ENCODE results near the gene FAM111A. TPM values are rescaled to one million over a fixed set of nuclear protein-coding genes. Genes with fewer than 3 reads are reported as not detected.

Gene FAM111A
- total and polyA plus RNA-seq, 9 donors, result 18.3 to 32.2 (median 24.9) TPM

DNA sequence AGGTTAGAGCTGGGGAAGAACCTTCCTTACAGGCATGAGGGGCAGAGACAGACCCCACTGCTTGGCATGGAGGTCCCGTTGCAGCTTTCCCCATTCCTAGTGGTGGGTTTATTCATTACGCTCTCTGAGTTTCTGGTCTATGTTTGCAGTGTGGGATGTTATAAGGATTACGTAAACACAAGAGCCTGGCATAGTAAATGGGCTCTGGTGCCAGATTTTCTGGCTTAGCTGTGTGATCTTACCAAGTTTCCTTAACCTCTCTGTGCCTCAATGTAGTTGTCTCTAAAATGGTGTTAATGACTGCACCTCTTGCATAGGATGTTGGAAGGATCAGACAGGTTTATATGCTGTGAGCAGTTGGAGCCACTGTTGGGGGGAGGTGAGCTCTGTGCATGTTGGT lies 44.4 kb downstream of the FAM111A start:
- Histone ChIP-seq H3K27me3 (ENCODE audit: control insufficient read depth, insufficient read depth, low read length) (no peaks in the 10 kb centered on the region), H3K4me1 (ENCODE audit: control insufficient read depth, insufficient read depth, low read length) (peaks cover 54% of the 10 kb centered on the region), H3K36me3 (ENCODE audit: control insufficient read depth, insufficient read depth, low read length) (peaks cover 43% of the 10 kb centered on the region), H3K9me3 (replicated peaks; ENCODE audit: control insufficient read depth, low read depth, low read length) (no peaks in the 10 kb centered on the region), H3K27ac (ENCODE audit: low read length) (peak overlapping the region; percentile 78), H3K4me3 (ENCODE audit: low read length) (no peak overlapping the region)
- DNase-seq, result no peak
- 71% methylated on average over 1 of the region's 3 CpGs for WGBS (ENCODE audit: insufficient coverage)

DNA sequence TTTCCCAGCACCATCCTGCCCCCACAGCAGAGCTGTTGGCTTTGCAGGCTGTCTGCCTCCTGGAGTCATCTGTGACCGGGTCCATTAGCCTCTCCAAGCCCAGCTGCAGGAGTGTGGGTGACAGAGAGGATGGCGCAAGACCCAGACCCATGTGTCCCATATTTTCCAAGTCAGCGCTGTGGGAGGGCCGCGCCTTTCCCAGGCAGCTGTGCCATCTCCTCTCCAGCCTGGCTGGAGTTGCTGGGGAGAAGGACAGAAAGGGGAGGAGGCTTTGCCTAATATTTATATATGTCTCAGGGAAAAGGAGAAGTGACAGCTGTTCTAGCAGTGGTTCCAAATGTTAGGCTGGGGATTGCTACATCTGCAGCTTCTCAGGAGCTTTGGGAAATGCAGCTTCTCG lies 44.9 kb downstream of the FAM111A start:
- peak overlapping the region; percentile 78 for H3K27ac ChIP-seq (ENCODE audit: low read length)
- DNase-seq, result peak; percentile 86
- H3K4me1 ChIP-seq (ENCODE audit: control insufficient read depth, insufficient read depth, low read length), result peaks cover 54% of the 10 kb centered on the region

DNA sequence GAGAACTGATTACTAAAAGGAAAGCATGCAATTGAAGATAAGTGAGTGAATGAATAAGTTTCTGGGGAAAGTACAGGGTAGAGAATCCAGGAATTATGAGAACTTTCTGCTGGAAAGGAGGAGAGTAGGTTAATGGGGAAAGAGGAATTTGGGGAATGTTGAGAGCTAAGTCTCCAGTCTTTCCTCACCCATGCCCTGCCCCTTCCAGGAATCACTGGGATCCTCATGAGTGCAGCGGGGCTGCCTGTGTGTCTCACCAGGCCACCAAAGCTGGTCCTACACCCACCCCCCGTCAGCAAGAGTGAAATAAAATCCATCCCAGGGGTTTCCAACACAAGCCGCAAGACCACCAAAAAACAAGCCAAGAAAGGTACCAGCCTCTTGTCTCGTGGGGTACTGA lies 46.3 kb downstream of the FAM111A start:
- no peaks in the 10 kb centered on the region for H3K9me3 ChIP-seq (replicated peaks; ENCODE audit: control insufficient read depth, low read depth, low read length)
- H3K27me3 ChIP-seq (ENCODE audit: control insufficient read depth, insufficient read depth, low read length), result no peaks in the 10 kb centered on the region
- peaks cover 49% of the 10 kb centered on the region for H3K4me1 ChIP-seq (ENCODE audit: control insufficient read depth, insufficient read depth, low read length)

More for the DNA sequence above, 44.9 kb downstream of the FAM111A start:
- WGBS (ENCODE audit: insufficient coverage), result 49% methylated on average over 4 of the region's 6 CpGs
- H3K4me3 ChIP-seq (ENCODE audit: low read length), result no peak overlapping the region
- H3K36me3 ChIP-seq (ENCODE audit: control insufficient read depth, insufficient read depth, low read length), result peaks cover 43% of the 10 kb centered on the region
- no peaks in the 10 kb centered on the region for H3K27me3 ChIP-seq (ENCODE audit: control insufficient read depth, insufficient read depth, low read length)
- no peaks in the 10 kb centered on the region for H3K9me3 ChIP-seq (replicated peaks; ENCODE audit: control insufficient read depth, low read depth, low read length)

DNA sequence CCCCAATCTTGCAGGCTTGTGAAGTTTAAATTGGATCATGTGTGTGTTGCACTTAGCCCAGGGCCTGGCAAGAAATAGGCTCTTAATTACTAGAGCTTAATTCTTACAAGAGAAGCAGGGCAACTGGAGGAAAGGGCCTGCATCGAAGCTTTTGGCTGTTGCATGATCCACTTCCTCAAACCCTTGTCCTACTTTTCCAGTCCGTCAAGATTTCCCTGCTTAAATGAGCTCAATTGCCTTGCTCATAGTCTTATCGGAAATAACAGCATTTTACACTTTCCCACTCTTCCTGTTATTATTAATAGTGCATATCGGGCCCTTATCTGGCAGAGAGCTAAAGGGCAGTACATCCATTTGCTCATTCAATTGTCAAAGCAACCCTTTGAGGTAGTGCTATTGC lies 47.3 kb downstream of the FAM111A start:
- peaks cover 52% of the 10 kb centered on the region for H3K36me3 ChIP-seq (ENCODE audit: control insufficient read depth, insufficient read depth, low read length)
- H3K27ac ChIP-seq (ENCODE audit: low read length), result no peak overlapping the region
- peaks cover 41% of the 10 kb centered on the region for H3K4me1 ChIP-seq (ENCODE audit: control insufficient read depth, insufficient read depth, low read length)
- no peak for DNase-seq
- 56% methylated on average over 1 of the region's 4 CpGs for WGBS (ENCODE audit: insufficient coverage)
- H3K9me3 ChIP-seq (replicated peaks; ENCODE audit: control insufficient read depth, low read depth, low read length), result no peaks in the 10 kb centered on the region
- no peaks in the 10 kb centered on the region for H3K27me3 ChIP-seq (ENCODE audit: control insufficient read depth, insufficient read depth, low read length)
- H3K4me3 ChIP-seq (ENCODE audit: low read length), result no peak overlapping the region

More for the DNA sequence above, 46.3 kb downstream of the FAM111A start:
- DNase-seq, result no peak
- H3K27ac ChIP-seq (ENCODE audit: low read length), result no peak overlapping the region
- H3K4me3 ChIP-seq (ENCODE audit: low read length), result no peak overlapping the region
- WGBS (ENCODE audit: insufficient coverage), result 85% methylated on average over 4 of the region's 4 CpGs
- H3K36me3 ChIP-seq (ENCODE audit: control insufficient read depth, insufficient read depth, low read length), result peaks cover 48% of the 10 kb centered on the region

DNA sequence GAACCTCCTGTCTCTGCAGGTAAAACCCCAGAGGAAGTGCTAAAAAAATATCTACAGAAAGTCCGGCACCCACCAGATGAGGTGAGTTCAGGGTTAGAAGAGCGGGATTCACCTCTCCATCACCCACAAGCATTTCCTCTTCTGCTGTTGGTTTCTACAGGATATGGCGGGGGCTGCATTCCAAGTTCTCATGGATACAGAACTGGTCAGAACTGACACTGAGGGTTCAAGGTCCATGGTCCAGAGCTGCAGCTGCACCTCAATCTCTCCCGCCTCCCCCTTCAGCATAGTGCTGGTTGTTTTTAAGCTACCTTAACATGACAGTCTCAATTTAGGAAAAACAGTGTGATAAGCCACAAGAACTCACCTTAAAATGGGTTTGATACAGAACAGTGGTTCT lies 48.4 kb downstream of the FAM111A start:
- Histone ChIP-seq H3K27me3 (ENCODE audit: control insufficient read depth, insufficient read depth, low read length) (no peaks in the 10 kb centered on the region), H3K9me3 (replicated peaks; ENCODE audit: control insufficient read depth, low read depth, low read length) (no peaks in the 10 kb centered on the region), H3K4me1 (ENCODE audit: control insufficient read depth, insufficient read depth, low read length) (peaks cover 30% of the 10 kb centered on the region), H3K27ac (ENCODE audit: low read length) (no peak overlapping the region), H3K4me3 (ENCODE audit: low read length) (no peak overlapping the region), H3K36me3 (ENCODE audit: control insufficient read depth, insufficient read depth, low read length) (peaks cover 58% of the 10 kb centered on the region)
- no peak for DNase-seq
- WGBS (ENCODE audit: insufficient coverage), result no CpG with 5 or more reads among the region's 4 CpGs

DNA sequence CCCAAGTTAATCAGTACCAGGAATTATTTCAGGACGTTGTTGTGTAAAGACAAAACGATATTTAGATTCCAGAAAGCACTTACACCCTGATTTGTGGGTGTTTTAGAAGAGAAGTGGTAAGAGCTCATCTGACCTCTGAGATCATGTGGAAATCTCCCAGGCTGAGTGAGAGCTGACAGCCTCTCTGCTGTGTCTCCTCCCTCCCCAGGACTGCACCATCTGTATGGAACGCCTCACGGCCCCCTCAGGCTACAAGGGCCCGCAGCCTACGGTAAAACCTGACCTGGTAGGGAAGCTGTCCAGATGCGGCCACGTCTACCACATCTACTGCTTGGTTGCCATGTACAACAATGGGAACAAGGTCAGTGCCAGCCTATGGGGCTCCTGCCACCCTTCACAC lies 49.2 kb downstream of the FAM111A start:
- 83% methylated on average over 6 of the region's 8 CpGs for WGBS (ENCODE audit: insufficient coverage)
- peaks cover 66% of the 10 kb centered on the region for H3K36me3 ChIP-seq (ENCODE audit: control insufficient read depth, insufficient read depth, low read length)
- H3K27me3 ChIP-seq (ENCODE audit: control insufficient read depth, insufficient read depth, low read length), result no peaks in the 10 kb centered on the region
- peaks cover 22% of the 10 kb centered on the region for H3K4me1 ChIP-seq (ENCODE audit: control insufficient read depth, insufficient read depth, low read length)
- H3K27ac ChIP-seq (ENCODE audit: low read length), result no peak overlapping the region
- no peak overlapping the region for H3K4me3 ChIP-seq (ENCODE audit: low read length)
- no peak for DNase-seq
- no peaks in the 10 kb centered on the region for H3K9me3 ChIP-seq (replicated peaks; ENCODE audit: control insufficient read depth, low read depth, low read length)

DNA sequence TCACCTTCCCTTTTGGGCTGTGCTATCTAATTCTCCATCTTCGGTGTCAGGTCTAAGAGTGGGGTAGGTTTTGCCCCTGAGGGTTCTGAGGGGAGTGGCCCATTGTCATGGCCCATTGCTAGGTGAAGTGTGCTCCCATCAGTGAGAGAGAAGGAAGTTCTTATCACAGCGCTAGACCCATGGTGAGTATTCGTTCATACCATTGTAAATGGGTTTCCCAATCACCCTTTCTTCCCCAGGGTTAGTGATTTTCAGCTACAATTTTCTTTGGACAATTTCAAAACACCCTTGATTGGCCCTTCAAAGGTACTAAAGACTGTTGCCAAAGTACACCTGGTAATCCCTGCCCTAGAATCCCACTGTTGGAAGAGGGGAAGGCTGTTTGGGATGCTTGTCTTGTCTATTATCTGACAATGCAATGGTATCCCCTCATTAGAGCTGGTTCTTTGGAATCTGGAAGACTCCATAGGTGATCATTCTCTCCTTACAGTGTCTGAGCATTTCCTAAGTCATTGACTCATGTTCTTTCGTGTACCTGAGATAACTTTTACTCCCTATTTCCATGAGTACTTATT lies 49.9 kb downstream of the FAM111A start:
- Histone ChIP-seq H3K4me1 (ENCODE audit: control insufficient read depth, insufficient read depth, low read length) (peaks cover 17% of the 10 kb centered on the region), H3K4me3 (ENCODE audit: low read length) (no peak overlapping the region), H3K27me3 (ENCODE audit: control insufficient read depth, insufficient read depth, low read length) (no peaks in the 10 kb centered on the region), H3K36me3 (ENCODE audit: control insufficient read depth, insufficient read depth, low read length) (peaks cover 68% of the 10 kb centered on the region), H3K9me3 (replicated peaks; ENCODE audit: control insufficient read depth, low read depth, low read length) (no peaks in the 10 kb centered on the region), H3K27ac (ENCODE audit: low read length) (no peak overlapping the region)
- WGBS (ENCODE audit: insufficient coverage), result 100% methylated on average over 1 of the region's 4 CpGs
- DNase-seq, result no peak

DNA sequence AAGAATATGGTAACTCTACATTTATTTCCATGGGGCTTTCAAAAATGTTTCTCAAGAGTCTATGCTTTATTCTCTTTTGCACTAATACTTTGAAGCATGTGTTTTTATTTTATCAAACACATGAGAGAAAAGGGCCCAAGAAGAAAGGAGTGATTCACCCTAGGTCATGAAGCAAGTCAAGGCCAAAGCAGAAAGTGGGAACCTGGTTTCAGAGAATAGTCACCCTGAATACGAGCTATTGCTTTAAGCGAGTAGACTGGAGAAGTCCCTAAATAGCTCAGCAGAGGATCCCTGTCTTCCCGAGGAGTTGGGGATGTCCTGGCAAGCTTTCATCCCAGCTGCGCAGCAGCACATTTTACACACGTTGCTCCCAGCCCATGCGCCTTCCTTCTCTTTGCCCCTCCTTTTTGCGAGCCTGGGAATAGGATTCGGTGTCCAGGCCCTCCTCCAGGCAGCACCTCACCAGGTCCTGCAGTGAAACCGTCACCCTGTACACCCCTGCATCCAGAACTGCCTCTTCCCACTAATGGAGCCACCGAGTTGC lies 51.0 kb downstream of the FAM111A start:
- DNase-seq, result peak; percentile 87
- peaks cover 61% of the 10 kb centered on the region for H3K36me3 ChIP-seq (ENCODE audit: control insufficient read depth, insufficient read depth, low read length)

DNA sequence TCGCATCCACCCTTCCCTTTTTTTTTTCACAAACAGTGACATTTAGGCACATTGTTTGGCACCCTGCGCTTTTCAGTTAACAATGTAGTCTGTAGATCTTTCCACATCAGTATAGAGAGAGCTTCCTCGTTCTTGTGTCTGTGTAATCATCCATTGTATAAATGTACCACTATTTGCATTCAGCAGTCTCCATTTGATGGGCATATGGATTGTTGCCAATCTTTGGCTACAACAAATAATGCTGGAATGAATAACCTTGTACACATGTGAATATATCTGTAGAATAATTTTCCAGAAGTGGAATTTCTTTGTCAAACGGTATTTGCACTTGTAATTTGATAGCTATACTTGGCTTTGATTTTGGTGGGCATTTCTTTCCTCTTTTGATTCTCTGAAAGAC lies 52.9 kb downstream of the FAM111A start:
- Histone ChIP-seq H3K27me3 (ENCODE audit: control insufficient read depth, insufficient read depth, low read length) (no peaks in the 10 kb centered on the region), H3K4me1 (ENCODE audit: control insufficient read depth, insufficient read depth, low read length) (peaks cover 15% of the 10 kb centered on the region), H3K9me3 (replicated peaks; ENCODE audit: control insufficient read depth, low read depth, low read length) (no peaks in the 10 kb centered on the region), H3K36me3 (ENCODE audit: control insufficient read depth, insufficient read depth, low read length) (peaks cover 48% of the 10 kb centered on the region), H3K4me3 (ENCODE audit: low read length) (no peak overlapping the region), H3K27ac (ENCODE audit: low read length) (no peak overlapping the region)
- 80% methylated on average over 1 of the region's 4 CpGs for WGBS (ENCODE audit: insufficient coverage)
- no peak for DNase-seq

More for the DNA sequence above, 51.0 kb downstream of the FAM111A start:
- Histone ChIP-seq H3K27me3 (ENCODE audit: control insufficient read depth, insufficient read depth, low read length) (no peaks in the 10 kb centered on the region), H3K4me1 (ENCODE audit: control insufficient read depth, insufficient read depth, low read length) (peaks cover 18% of the 10 kb centered on the region), H3K9me3 (replicated peaks; ENCODE audit: control insufficient read depth, low read depth, low read length) (no peaks in the 10 kb centered on the region), H3K27ac (ENCODE audit: low read length) (no peak overlapping the region), H3K4me3 (ENCODE audit: low read length) (no peak overlapping the region)
- 40% methylated on average over 10 of the region's 10 CpGs for WGBS (ENCODE audit: insufficient coverage)

DNA sequence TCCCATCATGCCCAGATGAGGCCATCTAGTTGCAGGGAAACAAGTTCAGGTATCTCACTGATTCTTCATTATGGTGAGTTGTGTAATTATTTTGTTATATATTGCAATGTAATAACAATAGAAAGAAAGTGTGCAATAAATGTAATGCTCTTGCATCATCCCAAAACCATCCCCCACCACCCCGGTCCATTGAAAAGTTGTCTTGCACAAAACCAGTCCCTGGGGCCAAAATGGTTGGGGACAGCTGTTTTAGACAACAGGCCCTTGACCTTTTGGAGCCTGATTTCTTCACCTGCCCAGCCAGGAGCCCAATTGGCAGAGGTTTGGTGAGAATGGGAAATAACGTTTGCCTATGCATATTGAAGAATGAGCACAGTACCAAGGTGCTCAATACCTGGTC lies 54.1 kb downstream of the FAM111A start:
- no peak overlapping the region for H3K4me3 ChIP-seq (ENCODE audit: low read length)
- DNase-seq, result no peak
- H3K36me3 ChIP-seq (ENCODE audit: control insufficient read depth, insufficient read depth, low read length), result peaks cover 46% of the 10 kb centered on the region
- 83% methylated on average over 1 of the region's 2 CpGs for WGBS (ENCODE audit: insufficient coverage)
- H3K27ac ChIP-seq (ENCODE audit: low read length), result no peak overlapping the region
- H3K27me3 ChIP-seq (ENCODE audit: control insufficient read depth, insufficient read depth, low read length), result no peaks in the 10 kb centered on the region
- H3K9me3 ChIP-seq (replicated peaks; ENCODE audit: control insufficient read depth, low read depth, low read length), result no peaks in the 10 kb centered on the region
- peaks cover 15% of the 10 kb centered on the region for H3K4me1 ChIP-seq (ENCODE audit: control insufficient read depth, insufficient read depth, low read length)

Measured in muscle of leg (tissue), 11 donors.